Measurements from ENCODE around the gene RUSF1.

DNA sequence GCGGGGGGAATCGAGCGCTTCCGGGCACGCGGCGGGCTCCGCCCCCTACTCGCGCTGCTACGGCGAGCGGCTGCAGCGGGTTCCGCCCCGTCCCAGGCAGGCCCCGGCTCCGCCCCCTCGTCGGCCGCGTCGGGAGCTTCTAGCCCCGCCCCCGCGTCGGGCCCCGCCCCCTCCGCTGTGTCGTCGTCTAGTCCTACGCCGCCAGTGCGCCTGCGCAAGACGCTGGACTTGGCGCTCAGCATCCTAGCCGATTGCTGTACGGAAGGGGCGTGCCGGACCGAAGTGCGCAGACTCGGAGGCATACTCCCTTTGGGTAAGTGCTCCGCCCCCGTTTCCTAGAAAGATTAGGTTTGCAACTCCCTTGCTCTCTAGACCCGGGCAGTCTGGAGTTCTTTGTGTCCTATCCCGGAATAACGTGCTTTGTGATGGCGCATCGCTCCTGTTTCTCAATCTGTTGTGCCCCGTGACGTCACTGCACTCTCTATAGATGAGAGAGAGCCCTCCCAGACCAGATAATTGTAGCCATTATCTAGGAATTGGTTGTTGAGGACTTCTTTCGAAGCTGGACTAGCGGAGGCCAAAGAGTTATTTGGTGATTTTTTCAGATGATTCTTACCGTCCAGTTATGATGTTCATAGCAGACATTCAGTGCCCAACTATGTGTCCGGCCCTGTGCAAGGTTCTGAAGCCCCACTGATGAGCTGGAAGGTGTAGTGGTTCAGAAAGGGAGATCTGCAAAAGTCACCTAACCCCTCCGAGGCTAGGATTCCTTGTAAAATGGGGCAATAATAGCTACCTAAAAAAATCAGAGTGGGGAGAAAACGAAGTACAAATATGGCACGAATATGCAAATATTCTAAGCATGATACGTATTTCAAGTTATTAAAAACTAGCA is 48.3 kb downstream of the RUSF1 start:
- TF ChIP-seq RXRA (IDR thresholded peaks at IDR 0.05; ENCODE audit: borderline replicate concordance, low read depth) (no peak), EZH2phosphoT487 (IDR thresholded peaks at IDR 0.05; ENCODE audit: borderline replicate concordance, low read depth) (no peak), FOXM1 (IDR thresholded peaks at IDR 0.05; ENCODE audit: low read depth) (no peak)
- TF ChIP-seq, protein P1, sequence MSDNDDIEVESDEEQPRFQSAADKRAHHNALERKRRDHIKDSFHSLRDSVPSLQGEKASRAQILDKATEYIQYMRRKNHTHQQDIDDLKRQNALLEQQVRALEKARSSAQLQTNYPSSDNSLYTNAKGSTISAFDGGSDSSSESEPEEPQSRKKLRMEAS (IDR thresholded peaks at IDR 0.05; ENCODE audit: low read depth) = no peak; the same call in 1 of the 2 replicates
- TF ChIP-seq, protein P2, sequence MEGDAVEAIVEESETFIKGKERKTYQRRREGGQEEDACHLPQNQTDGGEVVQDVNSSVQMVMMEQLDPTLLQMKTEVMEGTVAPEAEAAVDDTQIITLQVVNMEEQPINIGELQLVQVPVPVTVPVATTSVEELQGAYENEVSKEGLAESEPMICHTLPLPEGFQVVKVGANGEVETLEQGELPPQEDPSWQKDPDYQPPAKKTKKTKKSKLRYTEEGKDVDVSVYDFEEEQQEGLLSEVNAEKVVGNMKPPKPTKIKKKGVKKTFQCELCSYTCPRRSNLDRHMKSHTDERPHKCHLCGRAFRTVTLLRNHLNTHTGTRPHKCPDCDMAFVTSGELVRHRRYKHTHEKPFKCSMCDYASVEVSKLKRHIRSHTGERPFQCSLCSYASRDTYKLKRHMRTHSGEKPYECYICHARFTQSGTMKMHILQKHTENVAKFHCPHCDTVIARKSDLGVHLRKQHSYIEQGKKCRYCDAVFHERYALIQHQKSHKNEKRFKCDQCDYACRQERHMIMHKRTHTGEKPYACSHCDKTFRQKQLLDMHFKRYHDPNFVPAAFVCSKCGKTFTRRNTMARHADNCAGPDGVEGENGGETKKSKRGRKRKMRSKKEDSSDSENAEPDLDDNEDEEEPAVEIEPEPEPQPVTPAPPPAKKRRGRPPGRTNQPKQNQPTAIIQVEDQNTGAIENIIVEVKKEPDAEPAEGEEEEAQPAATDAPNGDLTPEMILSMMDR (IDR thresholded peaks at IDR 0.05) = no peak
- TF ChIP-seq, protein P3, sequence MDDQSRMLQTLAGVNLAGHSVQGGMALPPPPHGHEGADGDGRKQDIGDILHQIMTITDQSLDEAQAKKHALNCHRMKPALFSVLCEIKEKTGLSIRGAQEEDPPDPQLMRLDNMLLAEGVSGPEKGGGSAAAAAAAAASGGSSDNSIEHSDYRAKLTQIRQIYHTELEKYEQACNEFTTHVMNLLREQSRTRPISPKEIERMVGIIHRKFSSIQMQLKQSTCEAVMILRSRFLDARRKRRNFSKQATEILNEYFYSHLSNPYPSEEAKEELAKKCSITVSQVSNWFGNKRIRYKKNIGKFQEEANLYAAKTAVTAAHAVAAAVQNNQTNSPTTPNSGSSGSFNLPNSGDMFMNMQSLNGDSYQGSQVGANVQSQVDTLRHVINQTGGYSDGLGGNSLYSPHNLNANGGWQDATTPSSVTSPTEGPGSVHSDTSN (IDR thresholded peaks at IDR 0.05) = no peak
